Activated CD8-positive, alpha-beta T cell treated with anti-CD3 and anti-CD28 coated beads for 36 hours (primary cell): ENCODE data around the gene SPNS3. TPM values are rescaled to one million over a fixed set of nuclear protein-coding genes. Genes with fewer than 3 reads are reported as not detected.

Source experiments
- ATAC-seq: fragments of 200-7000 bp; cut with Tn5 transposase; one replicate; pipeline ENCODE4 v1.10.0; 2021; ENCODE audit warnings: mild to moderate bottlenecking, moderate library complexity
- CTCF ChIA-PET: fragments of 350-600 bp; sonication (Branson Sonifier 250); formaldehyde crosslinking; loops from one replicate; lab custom pipeline; 2021; ENCODE audit warnings: antibody characterized with exemption; lab: Charles Lee
- POLR2A ChIA-PET: fragments of 350-600 bp; sonication (Branson Sonifier 250); formaldehyde crosslinking; loops from one replicate; lab custom pipeline; 2021; ENCODE audit warnings: antibody characterized with exemption; lab: Charles Lee
- DNase-seq: peaks from one replicate; pipeline ENCODE4 v3.0.0-alpha.2; 2020
- H3K27ac Mint-ChIP-seq: one replicate; pipeline ENCODE4 v1.8.0; 2021; ENCODE audit warnings: mild to moderate bottlenecking, mixed read lengths
- H3K27me3 Mint-ChIP-seq: one replicate; pipeline ENCODE4 v1.8.0; 2021; ENCODE audit warnings: mixed read lengths
- H3K36me3 Mint-ChIP-seq: one replicate; pipeline ENCODE4 v1.8.0; 2021; ENCODE audit warnings: low read depth, mixed read lengths
- H3K4me1 Mint-ChIP-seq: one replicate; pipeline ENCODE4 v1.8.0; 2021; ENCODE audit warnings: low read depth, mixed read lengths
- H3K4me3 Mint-ChIP-seq: one replicate; pipeline ENCODE4 v1.8.0; 2021; ENCODE audit warnings: mild to moderate bottlenecking, moderate library complexity, mixed read lengths
- H3K9me3 Mint-ChIP-seq: one replicate; pipeline ENCODE4 v1.8.0; 2021; ENCODE audit warnings: mixed read lengths
- intact Hi-C: fragments of 100-400 bp; cut with micrococcal nuclease; formaldehyde crosslinking; loops from one replicate; pipeline ENCODE4 v1.10.0; 2022
- total RNA-seq, 2 experiments: library from RNA; stranded (reverse); gene quantifications; one replicate each; pipeline ENCODE4 v1.2.3, GENCODE V29; 2021
- TF ChIP-seq, protein P1 (sequence below): fragments of 200-600 bp; IDR thresholded peaks from one replicate; pipeline ENCODE4 v1.8.0; 2022; ENCODE audit warnings: antibody characterized with exemption, mild to moderate bottlenecking

Gene SPNS3
- total RNA-seq, 2 experiments from 2014 or later = 24.7 to 25.7 TPM

DNA sequence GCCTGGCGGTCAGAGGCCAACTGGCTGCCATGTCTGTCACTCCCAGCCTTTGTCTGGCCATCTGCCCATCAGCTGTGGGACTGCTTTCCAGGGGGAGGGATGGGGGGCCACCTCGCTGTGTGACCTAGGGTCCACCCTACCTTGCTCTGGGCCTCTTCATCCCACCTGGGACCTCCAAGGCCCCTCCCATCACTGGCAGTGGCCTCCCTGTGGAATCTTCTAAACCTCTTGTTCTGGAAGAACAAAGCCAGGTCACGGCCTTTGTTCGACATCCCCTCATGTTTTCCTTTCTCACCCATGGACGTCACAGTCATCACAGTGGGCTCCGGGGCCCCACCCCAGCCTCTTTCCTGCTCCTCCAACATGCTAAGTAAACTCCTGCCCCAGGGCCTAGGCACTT, 88.9 kb downstream of the SPNS3 start:
- no peaks in the 10 kb centered on the region for H3K36me3 Mint-ChIP-seq
- CTCF ChIA-PET = no interaction called here

DNA sequence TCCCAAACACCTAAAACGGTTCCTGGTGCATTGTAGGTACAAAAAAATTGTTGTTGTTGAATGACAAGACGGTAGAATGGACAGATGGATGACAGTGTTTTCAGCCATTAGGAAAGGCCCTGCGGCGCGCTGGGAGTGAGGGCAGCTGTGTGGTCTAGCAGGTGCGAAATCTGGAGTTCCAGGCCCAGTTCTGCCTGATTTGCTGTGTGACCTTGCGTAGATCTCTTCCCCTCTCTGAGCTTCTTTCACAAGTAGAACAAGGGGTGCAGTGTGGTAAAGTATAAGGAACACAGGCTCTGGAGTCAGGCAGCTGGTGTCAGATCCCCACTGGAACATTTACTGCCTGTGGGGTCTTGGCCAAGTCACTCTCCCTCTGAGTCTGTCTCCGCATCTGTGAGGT, 90.2 kb downstream of the SPNS3 start:
- Mint-ChIP-seq H3K9me3 (no peaks in the 10 kb centered on the region), H3K36me3 (no peaks in the 10 kb centered on the region), H3K27ac (no peak overlapping the region), H3K4me3 (no peak overlapping the region), H3K4me1 (no peaks in the 10 kb centered on the region), H3K27me3 (no peaks in the 10 kb centered on the region)
- intact Hi-C loops = no loop called here
- DNase-seq (no peak), ATAC-seq (no peak)
- ChIA-PET CTCF (no interaction called here), POLR2A (interaction anchor here (1.0 to 1.4 kb wide), 2 partner anchors 11 to 31 kb away, joined by 3 to 4 read pairs; no protein-coding TSS in a partner anchor)
- TF ChIP-seq, protein P1, sequence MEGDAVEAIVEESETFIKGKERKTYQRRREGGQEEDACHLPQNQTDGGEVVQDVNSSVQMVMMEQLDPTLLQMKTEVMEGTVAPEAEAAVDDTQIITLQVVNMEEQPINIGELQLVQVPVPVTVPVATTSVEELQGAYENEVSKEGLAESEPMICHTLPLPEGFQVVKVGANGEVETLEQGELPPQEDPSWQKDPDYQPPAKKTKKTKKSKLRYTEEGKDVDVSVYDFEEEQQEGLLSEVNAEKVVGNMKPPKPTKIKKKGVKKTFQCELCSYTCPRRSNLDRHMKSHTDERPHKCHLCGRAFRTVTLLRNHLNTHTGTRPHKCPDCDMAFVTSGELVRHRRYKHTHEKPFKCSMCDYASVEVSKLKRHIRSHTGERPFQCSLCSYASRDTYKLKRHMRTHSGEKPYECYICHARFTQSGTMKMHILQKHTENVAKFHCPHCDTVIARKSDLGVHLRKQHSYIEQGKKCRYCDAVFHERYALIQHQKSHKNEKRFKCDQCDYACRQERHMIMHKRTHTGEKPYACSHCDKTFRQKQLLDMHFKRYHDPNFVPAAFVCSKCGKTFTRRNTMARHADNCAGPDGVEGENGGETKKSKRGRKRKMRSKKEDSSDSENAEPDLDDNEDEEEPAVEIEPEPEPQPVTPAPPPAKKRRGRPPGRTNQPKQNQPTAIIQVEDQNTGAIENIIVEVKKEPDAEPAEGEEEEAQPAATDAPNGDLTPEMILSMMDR = no peak

More for the DNA sequence above, 88.9 kb downstream of the SPNS3 start:
- TF ChIP-seq, protein P1 = no peak
- DNase-seq (no peak), ATAC-seq (no peak)
- Mint-ChIP-seq H3K9me3 (no peaks in the 10 kb centered on the region), H3K27me3 (no peaks in the 10 kb centered on the region), H3K27ac (no peak overlapping the region), H3K4me3 (no peak overlapping the region), H3K4me1 (no peaks in the 10 kb centered on the region)
- POLR2A ChIA-PET = interaction anchor here (1.3 to 1.4 kb wide), 2 partner anchors 13 to 89 kb away, joined by 3 read pairs; partner anchors contain the start of gene SPNS3
- intact Hi-C loops = no loop called here

DNA sequence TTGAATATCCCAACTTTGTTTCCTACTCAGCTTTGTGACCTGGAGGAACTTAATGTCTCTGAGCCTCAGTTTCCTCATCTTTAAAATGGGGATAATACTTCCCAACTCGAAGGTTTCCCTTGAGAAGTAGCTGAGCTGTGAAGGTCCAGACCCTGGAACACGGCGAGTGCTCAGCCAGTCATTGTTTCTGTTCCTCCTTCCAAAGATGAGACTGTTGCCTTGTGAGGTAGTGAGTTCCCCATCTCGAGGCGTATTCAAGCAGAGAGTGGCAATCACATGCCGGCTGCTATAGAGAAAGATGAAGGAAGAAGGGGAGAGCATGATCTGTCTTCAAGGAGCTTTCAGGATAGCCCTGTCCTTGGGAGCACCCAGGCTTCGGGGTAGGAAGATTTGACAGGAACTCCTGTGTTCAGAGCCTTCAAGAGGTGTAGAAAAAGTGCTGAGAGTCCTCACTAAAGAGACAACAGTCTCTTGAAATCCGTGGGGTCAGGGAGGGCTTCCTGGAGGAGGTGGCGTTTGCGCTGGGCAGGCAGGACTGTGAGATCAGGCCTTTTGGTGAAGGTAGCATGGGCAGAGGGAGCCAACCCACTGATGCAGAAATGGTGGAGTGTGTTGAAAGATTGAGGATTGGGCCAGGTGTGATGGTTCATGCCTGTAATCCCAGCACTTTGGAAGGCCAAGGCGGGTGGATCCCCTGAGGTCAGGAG, 92.1 kb downstream of the SPNS3 start:
- H3K9me3 Mint-ChIP-seq = no peaks in the 10 kb centered on the region
- no peaks in the 10 kb centered on the region for H3K36me3 Mint-ChIP-seq
- no peak overlapping the region for H3K4me3 Mint-ChIP-seq

DNA sequence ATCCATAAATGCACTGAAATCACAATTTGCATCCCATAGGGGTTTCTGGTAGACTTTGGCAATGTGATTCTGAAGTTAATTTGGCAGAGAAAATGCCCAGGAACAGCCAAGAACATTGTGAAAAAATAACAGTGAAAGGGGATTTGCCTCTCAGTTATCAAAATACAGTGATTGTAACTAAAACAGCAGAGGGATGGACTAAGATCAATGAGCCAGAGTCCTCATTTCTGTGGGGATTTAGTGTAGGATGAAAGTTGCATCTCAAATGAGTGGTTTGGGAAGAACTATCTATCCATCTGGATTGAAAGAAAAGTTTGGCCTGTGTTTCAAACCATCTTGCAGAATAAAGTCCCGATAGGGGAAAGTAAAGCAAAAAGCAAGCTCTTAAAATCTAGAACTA, 93.4 kb downstream of the SPNS3 start:
- no peaks in the 10 kb centered on the region for H3K4me1 Mint-ChIP-seq
- TF ChIP-seq, protein P1 = no peak
- no peak for ATAC-seq
- no peak overlapping the region for H3K27ac Mint-ChIP-seq
- no peaks in the 10 kb centered on the region for H3K36me3 Mint-ChIP-seq
- no peak for DNase-seq
- intact Hi-C loops = no loop called here
- POLR2A ChIA-PET = interaction anchor here (1.6 kb wide), 1 partner anchor 10 kb away, joined by 5 read pairs; no protein-coding TSS in a partner anchor
- no peaks in the 10 kb centered on the region for H3K9me3 Mint-ChIP-seq
- H3K27me3 Mint-ChIP-seq = peaks cover 1% of the 10 kb centered on the region
- no peak overlapping the region for H3K4me3 Mint-ChIP-seq
- CTCF ChIA-PET = interaction anchor here (0.8 kb wide), 1 partner anchor 40 kb away, joined by 3 read pairs; no protein-coding TSS in a partner anchor

More for the DNA sequence above, 92.1 kb downstream of the SPNS3 start:
- no peak for ATAC-seq
- Mint-ChIP-seq H3K27me3 (no peaks in the 10 kb centered on the region), H3K4me1 (no peaks in the 10 kb centered on the region), H3K27ac (no peak overlapping the region)
- POLR2A ChIA-PET = no interaction called here
- TF ChIP-seq, protein P1 = no peak
- DNase-seq = no peak
- CTCF ChIA-PET = no interaction called here
- intact Hi-C loops = no loop called here

DNA sequence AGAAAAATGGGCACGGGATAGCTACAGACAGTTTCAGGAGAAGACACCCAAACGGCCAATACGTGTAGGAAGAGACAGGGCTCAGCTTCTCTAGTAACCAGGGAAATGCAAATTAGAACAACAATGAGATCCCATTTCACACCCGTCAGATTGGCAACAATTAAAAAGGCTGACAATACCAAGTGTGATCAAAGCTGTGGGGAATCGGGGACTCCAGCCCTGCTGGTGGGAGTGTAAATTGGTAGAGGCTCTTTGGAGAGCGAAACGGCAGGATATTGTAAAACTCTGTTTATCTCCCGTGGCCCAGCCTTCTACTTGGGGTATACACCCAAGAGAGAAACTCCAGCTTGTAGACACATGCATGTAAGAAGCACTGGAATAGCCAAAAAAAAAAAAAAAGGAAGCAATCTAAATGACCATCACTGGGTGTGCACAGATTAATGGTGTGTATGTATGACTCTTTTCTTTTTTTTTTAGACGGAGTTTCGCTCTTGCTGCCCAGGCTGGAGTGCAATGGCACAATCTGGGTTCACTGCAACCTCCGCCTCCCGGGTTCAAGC, 93.9 kb downstream of the SPNS3 start:
- POLR2A ChIA-PET = interaction anchor here (1.6 kb wide), 1 partner anchor 10 kb away, joined by 5 read pairs; no protein-coding TSS in a partner anchor
- no peak for ATAC-seq

More for the DNA sequence above, 93.9 kb downstream of the SPNS3 start:
- no peak overlapping the region for H3K27ac Mint-ChIP-seq
- CTCF ChIA-PET = interaction anchor here (0.8 kb wide), 1 partner anchor 40 kb away, joined by 3 read pairs; no protein-coding TSS in a partner anchor
- no peaks in the 10 kb centered on the region for H3K4me1 Mint-ChIP-seq
- intact Hi-C loops = no loop called here
- no peaks in the 10 kb centered on the region for H3K9me3 Mint-ChIP-seq
- no peak overlapping the region for H3K4me3 Mint-ChIP-seq
- DNase-seq = no peak
- H3K27me3 Mint-ChIP-seq = peaks cover 1% of the 10 kb centered on the region
- TF ChIP-seq, protein P1 = no peak
- H3K36me3 Mint-ChIP-seq = no peaks in the 10 kb centered on the region
